H1 (cell line): ENCODE data around the gene TPM1. TPM values are rescaled to one million over a fixed set of nuclear protein-coding genes. Genes with fewer than 3 reads are reported as not detected.

Experiments used
- CTCF ChIA-PET: fragments of 300-600 bp; sonication (Branson Sonifier 250); formaldehyde crosslinking; loops from one replicate; lab custom pipeline; 2021; ENCODE audit not compliant: partially characterized antibody; lab: Charles Lee
- POLR2A ChIA-PET: fragments of 300-600 bp; sonication (Branson Sonifier 250); formaldehyde crosslinking; loops from one replicate; lab custom pipeline; 2021; ENCODE audit warnings: inconsistent platforms; ENCODE audit not compliant: partially characterized antibody; lab: Charles Lee
- DNase-seq, 2 experiments: peaks; one replicate each; pipeline versions ENCODE4 v3.0.0 to v3.0.0-alpha.2; 2010 to 2022; ENCODE audit warnings: low spot score in 2 of 2, low read depth in 1 of 2, mixed read lengths in 1 of 2
- FAIRE-seq: peaks from 2 replicates; lab custom pipeline; 2011; peaks lifted over from hg19 to GRCh38; lab: Jason Lieb, UNC
- H2AFZ ChIP-seq: 2 replicates; pipeline ENCODE4 v1.8.1; 2012; ENCODE audit warnings: low read length, inconsistent platforms
- H2AK5ac ChIP-seq: 2 replicates; pipeline ENCODE4 v1.6.1; 2013; ENCODE audit warnings: low read depth, low read length
- H2BK120ac ChIP-seq: replicated peaks from 2 replicates; pipeline ENCODE3; 2013; ENCODE audit warnings: low read depth, low read length, inconsistent platforms
- H2BK12ac ChIP-seq: 2 replicates; pipeline ENCODE4 v1.6.1; 2013; ENCODE audit warnings: low read depth, low read length
- H2BK15ac ChIP-seq: 2 replicates; pipeline ENCODE4 v1.6.1; 2013; ENCODE audit warnings: low read length
- H2BK20ac ChIP-seq: 2 replicates; pipeline ENCODE4 v1.6.1; 2013; ENCODE audit warnings: low read length
- H2BK5ac ChIP-seq: 2 replicates; pipeline ENCODE4 v1.6.1; 2013; ENCODE audit warnings: low read depth, low read length
- H3K14ac ChIP-seq: 2 replicates; pipeline ENCODE4 v1.6.1; 2013; ENCODE audit warnings: inconsistent platforms; ENCODE audit not compliant: insufficient read length
- H3K18ac ChIP-seq: 2 replicates; pipeline ENCODE4 v1.6.1; 2013; ENCODE audit warnings: low read length; ENCODE audit errors: extremely low read depth
- H3K23ac ChIP-seq: 2 replicates; pipeline ENCODE4 v1.6.1; 2013; ENCODE audit warnings: inconsistent platforms; ENCODE audit not compliant: insufficient read length
- H3K23me2 ChIP-seq: 2 replicates; pipeline ENCODE4 v1.6.1; 2013; ENCODE audit warnings: low read depth, low read length
- H3K27ac ChIP-seq: 2 replicates; pipeline ENCODE4 v1.6.1; 2011; ENCODE audit warnings: low read depth, low read length, inconsistent platforms
- H3K27me3 ChIP-seq, 4 experiments: replicated peaks in 1 of 4; 1 replicate in 1 of 4; 2 replicates in 3 of 4; pipeline versions ENCODE4 v1.6.1 to v1.8.1; 2011 to 2013; ENCODE audit warnings: low read length in 3 of 4, mild to moderate bottlenecking in 3 of 4, inconsistent platforms in 2 of 4, mixed read lengths in 2 of 4, moderate library complexity in 1 of 4; ENCODE audit not compliant: control insufficient read depth in 3 of 4, insufficient read depth in 3 of 4; ENCODE audit errors: extremely low read depth in 1 of 4
- H3K36me3 ChIP-seq, 4 experiments: 2 replicates each; pipeline versions ENCODE4 v1.6.1 to v1.8.1; 2011 to 2013; ENCODE audit warnings: mild to moderate bottlenecking in 4 of 4, low read length in 3 of 4, moderate library complexity in 2 of 4, control low read depth in 1 of 4, inconsistent platforms in 1 of 4; ENCODE audit not compliant: insufficient read depth in 4 of 4, control insufficient read depth in 2 of 4
- H3K4ac ChIP-seq: replicated peaks from 2 replicates; pipeline ENCODE3; 2013; ENCODE audit warnings: low read length, low read depth, mixed read lengths, inconsistent platforms; ENCODE audit not compliant: insufficient read length
- H3K4me1 ChIP-seq, 4 experiments: replicated peaks in 1 of 4; 1 replicate in 1 of 4; 2 replicates in 3 of 4; pipeline versions ENCODE4 v1.6.1 to v1.8.1; 2011 to 2013; ENCODE audit warnings: low read length in 3 of 4, inconsistent platforms in 2 of 4, mixed read lengths in 1 of 4; ENCODE audit not compliant: insufficient read depth in 4 of 4, control insufficient read depth in 3 of 4
- H3K4me2 ChIP-seq, 2 experiments: 2 replicates each; pipeline versions ENCODE4 v1.6.1 to v1.8.1; 2011 to 2013; ENCODE audit warnings: low read depth in 2 of 2, low read length in 2 of 2, control low read depth in 1 of 2, inconsistent platforms in 1 of 2, mild to moderate bottlenecking in 1 of 2; ENCODE audit not compliant: insufficient read depth in 1 of 2
- H3K4me3 ChIP-seq, 4 experiments: fragments of 200-600, 300-600 bp in 1 of 4; sonication (generic), shearing (Covaris generic), sonication (Bioruptor Twin) in 1 of 4; 2 replicates each; pipeline versions ENCODE4 v1.5.1 to v1.8.1; 2011 to 2016; ENCODE audit warnings: low read length in 4 of 4, low read depth in 3 of 4, control low read depth in 2 of 4, inconsistent platforms in 2 of 4, mild to moderate bottlenecking in 2 of 4, mixed read lengths in 1 of 4, moderate library complexity in 1 of 4; ENCODE audit not compliant: insufficient read depth in 2 of 4; ENCODE audit errors: extremely low read depth in 1 of 4
- H3K56ac ChIP-seq: replicated peaks from 2 replicates; pipeline ENCODE3; 2013; ENCODE audit warnings: low read depth, mild to moderate bottlenecking, mixed read lengths, low read length, inconsistent platforms; ENCODE audit not compliant: insufficient read length
- H3K79me1 ChIP-seq: 2 replicates; pipeline ENCODE4 v1.6.1; 2013; ENCODE audit warnings: low read depth, low read length, control low read depth
- H3K79me2 ChIP-seq, 2 experiments: 2 replicates each; pipeline versions ENCODE4 v1.6.1 to v1.8.1; 2012 to 2013; ENCODE audit warnings: low read length in 2 of 2, mild to moderate bottlenecking in 2 of 2, inconsistent platforms in 1 of 2; ENCODE audit not compliant: insufficient read depth in 2 of 2, control insufficient read depth in 1 of 2
- H3K9ac ChIP-seq, 4 experiments: replicated peaks in 1 of 4; 1 replicate in 1 of 4; 2 replicates in 3 of 4; pipeline versions ENCODE4 v1.6.1 to v1.8.1; 2011 to 2013; ENCODE audit warnings: low read depth in 3 of 4, low read length in 3 of 4, control low read depth in 2 of 4, mild to moderate bottlenecking in 2 of 4, moderate library complexity in 2 of 4, inconsistent platforms in 1 of 4; ENCODE audit errors: extremely low read depth in 1 of 4
- H3K9me3 ChIP-seq, 2 experiments: 2 replicates each; pipeline versions ENCODE4 v1.6.1 to v1.8.1; 2012 to 2013; ENCODE audit warnings: mild to moderate bottlenecking in 2 of 2, moderate library complexity in 2 of 2, control low read depth in 1 of 2, inconsistent platforms in 1 of 2, low read depth in 1 of 2, low read length in 1 of 2, mixed read lengths in 1 of 2; ENCODE audit not compliant: insufficient read depth in 2 of 2
- H4K20me1 ChIP-seq, 2 experiments: replicated peaks in 1 of 2; 2 replicates each; pipeline versions ENCODE3 to v1.8.1; 2011 to 2013; ENCODE audit warnings: inconsistent platforms in 2 of 2, low read length in 2 of 2, mild to moderate bottlenecking in 1 of 2; ENCODE audit not compliant: insufficient read depth in 2 of 2, control insufficient read depth in 1 of 2
- H4K5ac ChIP-seq: 2 replicates; pipeline ENCODE4 v1.6.1; 2013; ENCODE audit warnings: low read length, low read depth, mixed read lengths, inconsistent platforms; ENCODE audit not compliant: insufficient read length
- H4K8ac ChIP-seq: 2 replicates; pipeline ENCODE4 v1.8.0; 2013; ENCODE audit warnings: mild to moderate bottlenecking, moderate library complexity, low read length, inconsistent platforms; ENCODE audit not compliant: insufficient read depth; ENCODE audit errors: extremely low read depth
- H4K91ac ChIP-seq: replicated peaks from 2 replicates; pipeline ENCODE3; 2013; ENCODE audit warnings: low read length, mixed read lengths, inconsistent platforms; ENCODE audit not compliant: insufficient read length
- POLR2A ChIP-seq, 2 experiments: IDR thresholded peaks; 1 replicate in 1 of 2; 2 replicates in 1 of 2; pipeline ENCODE4 v1.6.1; 2011; ENCODE audit warnings: low read depth in 2 of 2, low read length in 2 of 2, mild to moderate bottlenecking in 2 of 2; ENCODE audit errors: control extremely low read depth in 1 of 2
- TBP ChIP-seq: IDR thresholded peaks from 2 replicates; pipeline ENCODE4 v1.6.1; 2011; ENCODE audit warnings: low read depth, low read length, improper control_type of control experiment
- WGBS, 2 experiments: shearing (Covaris generic) in 1 of 2; methylation state at CpG; one replicate each; pipeline versions ENCODE4 v1.1.6 to v1.1.7; 2013 to 2015; ENCODE audit warnings: low lambda C conversion rate in 2 of 2, mixed read lengths in 2 of 2, inconsistent platforms in 1 of 2, low coverage in 1 of 2, missing lambda C conversion rate in 1 of 2; ENCODE audit not compliant: insufficient replicate concordance in 2 of 2, insufficient coverage in 1 of 2, insufficient read length in 1 of 2; ENCODE audit errors: extremely low coverage in 1 of 2, missing lambda C conversion rate in 1 of 2; 5-methylcytosine and 5-hydroxymethylcytosine counted together
- polyA plus RNA-seq, 7 experiments: library from polyadenylated mRNA; depleted of rRNA in 3 of 7; stranded (reverse) in 5 of 7; unstranded in 2 of 7; fragments of >200 nt in 5 of 7; fragments of 200-250 nt in 2 of 7; gene quantifications; 1 replicate in 5 of 7; 2 replicates in 1 of 7; 4 replicates in 1 of 7; pipeline versions ENCODE4 v1.2.1 to v1.2.3, GENCODE V29; 2011 to 2013; ENCODE audit warnings: missing spikeins in 2 of 7, mixed read lengths in 2 of 7
- total RNA-seq: library from RNA; stranded (reverse); fragmentation: NEBNext Ultra II Directional; extraction: Animal tissue kit (Norgen Biotek cat#: 25700); gene quantifications from 2 replicates; pipeline ENCODE4 v1.2.1, GENCODE V29; 2021

TPM1 gene
- total and polyA plus RNA-seq, 2 of the 8 experiments (the other 6 are each of a cell fraction or from before 2014, with no cell fraction given): 258 to 579 TPM

DNA sequence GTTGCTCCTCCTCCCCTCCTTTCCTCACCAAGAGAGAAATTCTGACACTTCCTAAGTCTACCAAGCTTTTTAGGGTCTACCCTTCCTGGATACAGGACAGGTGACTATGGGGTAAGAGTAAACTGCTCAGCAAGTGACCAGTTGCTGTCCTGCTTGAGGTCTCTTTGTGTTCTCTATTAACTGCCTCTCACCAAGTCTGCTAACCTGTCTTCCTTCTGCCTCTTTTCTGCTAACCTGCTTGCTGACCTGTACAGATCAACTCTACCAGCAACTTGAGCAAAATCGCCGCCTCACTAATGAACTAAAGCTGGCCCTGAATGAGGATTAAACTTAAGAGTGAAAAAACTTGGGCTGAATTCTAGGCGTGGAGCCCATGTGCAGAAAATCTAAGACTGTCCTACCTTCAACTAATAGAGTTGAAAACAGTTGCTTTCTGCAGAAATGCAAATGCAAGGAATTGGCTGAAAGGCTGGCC, 27.1 kb downstream of the TPM1 start:
- Histone ChIP-seq H3K4me2 (no peak overlapping the region), H4K8ac (no peak overlapping the region), H3K27me3 (no peaks in the 10 kb centered on the region), H2BK15ac (no peak overlapping the region), H4K5ac (no peak overlapping the region), H3K79me2 (no peaks in the 10 kb centered on the region), H3K14ac (no peak overlapping the region), H2BK12ac (no peak overlapping the region), H3K36me3 (peaks cover 12 to 72% (median 45%) of the 10 kb centered on the region in 4 experiments), H3K27ac (no peak overlapping the region), H3K56ac (no peak overlapping the region), H2BK120ac (no peak overlapping the region), H3K9ac (no peak overlapping the region), H4K91ac (no peak overlapping the region), H2BK5ac (no peak overlapping the region), H3K9me3 (no peaks in the 10 kb centered on the region)
- no peak for DNase-seq
- ChIA-PET CTCF (interaction anchor here (2.0 to 2.8 kb wide), 3 partner anchors 12 to 24 kb away, joined by 6 to 11 read pairs (median 8); no protein-coding TSS in a partner anchor), POLR2A (interaction anchor here (18.6 to 30.9 kb wide), 3 partner anchors 0 to 18 kb away, joined by 325 to 635 read pairs (median 635); partner anchors contain the start of gene TPM1)
- TF ChIP-seq POLR2A (IDR thresholded peaks at IDR 0.05; ENCODE audit: control extremely low read depth in 1 of 2, low read depth in 2 of 2, low read length in 2 of 2) (peak in 1 of 2 experiments; percentile 57; a peak in 1 of 3 replicates), TBP (no peak)
- TF ChIP-seq, all 59 proteins: peak for 1
- Histone ChIP-seq H3K4ac (no peak overlapping the region), H3K18ac (no peak overlapping the region), H2BK20ac (no peak overlapping the region), H2AK5ac (no peak overlapping the region), H3K23me2 (no peaks in the 10 kb centered on the region), H2AFZ (no peak overlapping the region), H3K4me3 (no peak overlapping the region), H3K79me1 (no peaks in the 10 kb centered on the region), H4K20me1 (no peaks in the 10 kb centered on the region), H3K4me1 (no peaks in the 10 kb centered on the region), H3K23ac (no peak overlapping the region)
- no peak for FAIRE-seq
- WGBS, 2 experiments: 84% methylated on average over 3 of the region's 3 CpGs; no CpG with 5 or more reads in 1 of the 2 experiments
